PC-9 (cell line): Measurements from ENCODE around the gene SLC2A6. TPM values are rescaled to one million over a fixed set of nuclear protein-coding genes. Genes with fewer than 3 reads are reported as not detected.

Experiments used
- BruUV-seq: library from RNA; stranded (reverse); fragments of 400-500 nt; replicated peaks from 2 replicates; lab custom pipeline; 2021; lab: Mats Ljungman, UMichigan
- CTCF ChIA-PET: fragments of 300-600 bp; sonication (Branson Sonifier 250); formaldehyde crosslinking; loops from one replicate; lab custom pipeline; 2022; ENCODE audit warnings: antibody characterized with exemption; lab: Charles Lee
- POLR2A ChIA-PET: fragments of 300-600 bp; sonication (Branson Sonifier 250); formaldehyde crosslinking; loops from one replicate; lab custom pipeline; 2022; ENCODE audit warnings: antibody characterized with exemption; ENCODE audit not compliant: unreplicated experiment; lab: Charles Lee
- DNase-seq, 2 experiments: peaks; one replicate each; pipeline versions ENCODE4 v3.0.0 to v3.0.0-alpha.2; 2015 to 2022; ENCODE audit warnings: mixed read lengths in 1 of 2
- H2AFZ ChIP-seq: fragments of 200-600 bp; sonication (generic); 2 replicates; pipeline ENCODE4 v1.8.1; 2017; ENCODE audit warnings: antibody characterized with exemption
- H3F3A ChIP-seq: fragments of 200-600 bp; sonication (generic); 2 replicates; pipeline ENCODE4 v1.8.1; 2017; ENCODE audit warnings: antibody characterized with exemption, mild to moderate bottlenecking, low read depth; ENCODE audit not compliant: insufficient read depth
- H3K27ac ChIP-seq: fragments of 200-600 bp; sonication (generic); 2 replicates; pipeline ENCODE4 v1.6.1; 2016; ENCODE audit warnings: mixed run types
- H3K27me3 ChIP-seq: fragments of 200-600 bp; sonication (generic); 2 replicates; pipeline ENCODE4 v1.6.1; 2016; ENCODE audit warnings: low read depth, mixed run types; ENCODE audit not compliant: insufficient read depth
- H3K36me3 ChIP-seq: fragments of 200-600 bp; sonication (generic); 2 replicates; pipeline ENCODE4 v1.6.1; 2016; ENCODE audit warnings: low read depth, mixed run types
- H3K4me1 ChIP-seq: fragments of 200-600 bp; sonication (generic); replicated peaks from 2 replicates; pipeline ENCODE4 v1.6.1; 2016; ENCODE audit warnings: mixed run types; ENCODE audit not compliant: insufficient read depth
- H3K4me2 ChIP-seq: fragments of 200-600 bp; sonication (generic); 2 replicates; pipeline ENCODE4 v1.6.1; 2017; ENCODE audit warnings: mixed run types
- H3K4me3 ChIP-seq: fragments of 200-600 bp; sonication (generic); 2 replicates; pipeline ENCODE4 v1.6.1; 2016; ENCODE audit warnings: mixed run types
- H3K79me2 ChIP-seq: fragments of 200-600 bp; sonication (generic); 2 replicates; pipeline ENCODE4 v1.6.1; 2017; ENCODE audit warnings: low read depth, mixed run types
- H3K9me2 ChIP-seq: fragments of 200-600 bp; sonication (generic); 2 replicates; pipeline ENCODE4 v1.8.1; 2017; ENCODE audit warnings: mild to moderate bottlenecking; ENCODE audit not compliant: insufficient read depth
- H3K9me3 ChIP-seq: fragments of 200-600 bp; sonication (generic); 2 replicates; pipeline ENCODE4 v1.8.1; 2016; ENCODE audit warnings: low read depth; ENCODE audit not compliant: insufficient read depth
- H4K20me1 ChIP-seq: fragments of 200-600 bp; sonication (generic); 2 replicates; pipeline ENCODE4 v1.8.1; 2017; ENCODE audit not compliant: insufficient read depth
- EZH2 ChIP-seq: fragments of 200-600 bp; sonication (generic); IDR thresholded peaks from 2 replicates; pipeline ENCODE4 v1.8.0; 2017; ENCODE audit warnings: antibody characterized with exemption, low read depth
- intact Hi-C: fragments of 100-400 bp; cut with micrococcal nuclease; formaldehyde crosslinking; loops from one replicate; pipeline ENCODE4 v1.10.0; 2022; ENCODE audit not compliant: unreplicated experiment
- total RNA-seq: library from RNA; stranded (reverse); gene quantifications from 2 replicates; pipeline ENCODE4 v1.2.3, GENCODE V29; 2021
- TF ChIP-seq, protein P1 (sequence below): fragments of 200-600 bp; sonication (generic); conservative IDR thresholded peaks from 2 replicates; pipeline ENCODE4 v1.6.1; 2017; ENCODE audit warnings: mixed run types, antibody characterized with exemption, mild to moderate bottlenecking, moderate library complexity

SLC2A6 gene
- total RNA-seq, 1 experiment from 2014 or later, result 13.1 TPM

DNA sequence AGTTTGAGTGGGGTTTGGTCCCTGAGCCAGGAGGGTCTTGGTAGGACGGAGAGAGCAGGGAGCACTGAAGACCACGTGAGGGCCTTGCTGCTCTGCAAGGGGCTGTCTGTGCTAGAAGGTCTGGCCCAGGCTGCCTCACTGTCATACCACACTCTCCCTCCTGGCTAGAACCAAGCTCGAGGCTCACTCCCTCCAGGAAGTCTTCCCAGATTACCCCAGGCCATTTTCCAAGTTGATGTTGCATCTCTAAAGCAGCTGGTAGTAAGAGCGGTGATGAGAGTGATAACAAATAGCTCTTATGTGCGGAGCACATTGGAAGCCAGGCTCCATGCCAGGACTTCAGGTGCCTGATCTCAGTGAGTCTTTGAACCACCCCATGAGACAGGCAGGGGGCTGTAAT lies 39.3 kb upstream of the SLC2A6 start:
- Histone ChIP-seq H4K20me1 (no peaks in the 10 kb centered on the region; the same call in 1 of the 2 replicates), H3K4me2 (no peak overlapping the region), H2AFZ (no peak overlapping the region), H3K4me3 (no peak overlapping the region), H3K27me3 (peaks cover 91% of the 10 kb centered on the region), H3K79me2 (no peaks in the 10 kb centered on the region), H3F3A (no peaks in the 10 kb centered on the region), H3K36me3 (no peaks in the 10 kb centered on the region), H3K9me3 (no peaks in the 10 kb centered on the region), H3K27ac (no peak overlapping the region), H3K9me2 (no peaks in the 10 kb centered on the region), H3K4me1 (no peaks in the 10 kb centered on the region)
- no peak for TF ChIP-seq EZH2
- TF ChIP-seq, protein P1, sequence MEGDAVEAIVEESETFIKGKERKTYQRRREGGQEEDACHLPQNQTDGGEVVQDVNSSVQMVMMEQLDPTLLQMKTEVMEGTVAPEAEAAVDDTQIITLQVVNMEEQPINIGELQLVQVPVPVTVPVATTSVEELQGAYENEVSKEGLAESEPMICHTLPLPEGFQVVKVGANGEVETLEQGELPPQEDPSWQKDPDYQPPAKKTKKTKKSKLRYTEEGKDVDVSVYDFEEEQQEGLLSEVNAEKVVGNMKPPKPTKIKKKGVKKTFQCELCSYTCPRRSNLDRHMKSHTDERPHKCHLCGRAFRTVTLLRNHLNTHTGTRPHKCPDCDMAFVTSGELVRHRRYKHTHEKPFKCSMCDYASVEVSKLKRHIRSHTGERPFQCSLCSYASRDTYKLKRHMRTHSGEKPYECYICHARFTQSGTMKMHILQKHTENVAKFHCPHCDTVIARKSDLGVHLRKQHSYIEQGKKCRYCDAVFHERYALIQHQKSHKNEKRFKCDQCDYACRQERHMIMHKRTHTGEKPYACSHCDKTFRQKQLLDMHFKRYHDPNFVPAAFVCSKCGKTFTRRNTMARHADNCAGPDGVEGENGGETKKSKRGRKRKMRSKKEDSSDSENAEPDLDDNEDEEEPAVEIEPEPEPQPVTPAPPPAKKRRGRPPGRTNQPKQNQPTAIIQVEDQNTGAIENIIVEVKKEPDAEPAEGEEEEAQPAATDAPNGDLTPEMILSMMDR, result no peak
- intact Hi-C loops, result no loop called here
- DNase-seq, result no peak
- BruUV-seq, result no TSS peak
- CTCF ChIA-PET, result no interaction called here
- POLR2A ChIA-PET, result interaction anchor here (0.5 kb wide), 1 partner anchor 106 kb away, joined by 9 read pairs; no protein-coding TSS in a partner anchor

DNA sequence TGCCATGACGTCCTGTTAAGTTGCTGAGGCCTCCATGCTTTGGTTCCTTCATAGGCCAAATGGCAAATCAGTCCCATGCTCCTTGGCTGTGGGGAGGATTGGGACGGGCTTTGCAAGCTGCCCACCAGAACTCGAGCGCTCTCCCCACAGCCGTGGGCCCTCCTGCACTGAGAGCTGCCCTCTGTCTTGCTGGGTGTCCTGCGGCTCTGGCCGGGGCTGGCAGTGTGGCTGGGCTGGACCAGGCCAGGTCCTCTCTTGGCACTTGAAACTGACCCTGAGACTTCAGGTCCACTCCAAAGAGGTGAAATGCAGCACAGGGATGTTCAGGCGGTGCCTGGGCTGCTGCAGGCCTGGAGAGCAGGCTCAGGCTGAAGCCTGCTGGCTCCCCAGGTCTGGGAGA lies 38.8 kb upstream of the SLC2A6 start:
- Histone ChIP-seq H3K9me2 (no peaks in the 10 kb centered on the region), H3K4me1 (no peaks in the 10 kb centered on the region), H3K36me3 (no peaks in the 10 kb centered on the region), H3K79me2 (no peaks in the 10 kb centered on the region), H3K4me2 (no peak overlapping the region), H4K20me1 (no peaks in the 10 kb centered on the region; the same call in 1 of the 2 replicates), H3K4me3 (no peak overlapping the region), H3F3A (no peaks in the 10 kb centered on the region), H3K27me3 (peaks cover 91% of the 10 kb centered on the region), H2AFZ (no peak overlapping the region), H3K27ac (no peak overlapping the region), H3K9me3 (no peaks in the 10 kb centered on the region)
- intact Hi-C loops, result no loop called here
- BruUV-seq, result no TSS peak
- CTCF ChIA-PET, result no interaction called here
- no peak for TF ChIP-seq EZH2
- TF ChIP-seq, protein P1, result no peak
- POLR2A ChIA-PET, result no interaction called here
- DNase-seq, result no peak

DNA sequence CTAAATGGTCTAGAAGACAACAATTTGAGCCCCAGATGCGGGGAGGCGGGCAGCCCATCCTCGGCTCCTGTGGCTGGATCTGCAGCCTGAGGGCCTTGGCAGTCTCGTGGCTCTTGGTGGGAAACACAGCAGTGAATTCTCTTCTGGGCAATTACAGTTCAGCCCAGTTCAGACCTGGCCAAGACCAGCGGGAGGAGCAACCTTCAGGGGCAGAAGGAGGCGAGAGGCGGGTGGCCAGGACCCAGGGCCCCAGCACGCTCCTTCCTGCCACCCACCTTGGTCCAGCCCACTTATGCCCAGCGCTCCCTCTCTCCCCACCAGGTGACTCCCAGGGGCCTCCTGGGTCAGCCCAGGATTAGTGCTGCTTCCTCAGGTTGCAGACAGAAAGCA lies 38.1 kb upstream of the SLC2A6 start:
- DNase-seq, result no peak
- no peak overlapping the region for H2AFZ ChIP-seq
- no peaks in the 10 kb centered on the region for H3K4me1 ChIP-seq
- BruUV-seq, result no TSS peak
- H3K79me2 ChIP-seq, result no peaks in the 10 kb centered on the region
- peaks cover 87% of the 10 kb centered on the region for H3K27me3 ChIP-seq
- ChIA-PET POLR2A (no interaction called here), CTCF (no interaction called here)
- intact Hi-C loops, result no loop called here
- no peaks in the 10 kb centered on the region for H3K36me3 ChIP-seq
- H3K4me2 ChIP-seq, result no peak overlapping the region
- H3K4me3 ChIP-seq, result no peak overlapping the region
- H3K9me2 ChIP-seq, result no peaks in the 10 kb centered on the region
- H3K9me3 ChIP-seq, result no peaks in the 10 kb centered on the region
- TF ChIP-seq EZH2, result no peak
- TF ChIP-seq, protein P1, result no peak
- H3F3A ChIP-seq, result peaks cover 6% of the 10 kb centered on the region; the same call in 1 of the 2 replicates
- no peak overlapping the region for H3K27ac ChIP-seq
- H4K20me1 ChIP-seq, result no peaks in the 10 kb centered on the region; the same call in 1 of the 2 replicates
